ENCODE data around the gene PLA2G3. TPM values are rescaled to one million over a fixed set of nuclear protein-coding genes. Genes with fewer than 3 reads are reported as not detected.

PLA2G3 gene
- total and polyA plus RNA-seq, 2 of the 13 experiments (the other 11 are each of a cell fraction or from before 2014, with no cell fraction given), result 0.12 to 0.42 TPM

GRCh38 chr22:31139866-31140716, at the start of gene PLA2G3 (continued):
- TF ChIP-seq, protein P1, sequence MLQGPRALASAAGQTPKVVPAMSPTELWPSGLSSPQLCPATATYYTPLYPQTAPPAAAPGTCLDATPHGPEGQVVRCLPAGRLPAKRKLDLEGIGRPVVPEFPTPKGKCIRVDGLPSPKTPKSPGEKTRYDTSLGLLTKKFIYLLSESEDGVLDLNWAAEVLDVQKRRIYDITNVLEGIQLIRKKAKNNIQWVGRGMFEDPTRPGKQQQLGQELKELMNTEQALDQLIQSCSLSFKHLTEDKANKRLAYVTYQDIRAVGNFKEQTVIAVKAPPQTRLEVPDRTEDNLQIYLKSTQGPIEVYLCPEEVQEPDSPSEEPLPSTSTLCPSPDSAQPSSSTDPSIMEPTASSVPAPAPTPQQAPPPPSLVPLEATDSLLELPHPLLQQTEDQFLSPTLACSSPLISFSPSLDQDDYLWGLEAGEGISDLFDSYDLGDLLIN (CRISPR knock-in tag; IDR thresholded peaks at IDR 0.05; ENCODE audit: borderline replicate concordance), result no peak
- TF ChIP-seq NFYC (CRISPR knock-in tag; IDR thresholded peaks at IDR 0.05) (peak; percentile 38; the same call in 1 of the 2 replicates), ZNF552 (CRISPR knock-in tag; IDR thresholded peaks at IDR 0.05; ENCODE audit: borderline replicate concordance) (no peak), ZSCAN5A (CRISPR knock-in tag; IDR thresholded peaks at IDR 0.05; ENCODE audit: borderline replicate concordance) (no peak), EZH2 (conservative IDR thresholded peaks at IDR 0.05; ENCODE audit: low read depth, low read length) (no peak), ETV5 (CRISPR knock-in tag; IDR thresholded peaks at IDR 0.05; ENCODE audit: borderline replicate concordance) (0 out of 2 replicates have a peak, but pooled peaks have one; percentile 28), HNRNPH1 (optimal IDR thresholded peaks at IDR 0.05; ENCODE audit: low read depth, low read length) (no peak), ZNF256 (CRISPR knock-in tag; conservative IDR thresholded peaks at IDR 0.05) (no peak), CBX1 (IDR thresholded peaks at IDR 0.05; ENCODE audit: low read depth) (no peak), NONO (IDR thresholded peaks at IDR 0.05) (no peak), NONO (CRISPR knock-in tag; conservative IDR thresholded peaks at IDR 0.05) (no peak), ZKSCAN1 (IDR thresholded peaks at IDR 0.05; ENCODE audit: low read length) (no peak), RFXAP (CRISPR knock-in tag; IDR thresholded peaks at IDR 0.05; ENCODE audit: borderline replicate concordance) (0 out of 2 replicates have a peak, but pooled peaks have one; percentile 12), DMTF1 (CRISPR knock-in tag; IDR thresholded peaks at IDR 0.05) (no peak)
- TF ChIP-seq, protein P2, sequence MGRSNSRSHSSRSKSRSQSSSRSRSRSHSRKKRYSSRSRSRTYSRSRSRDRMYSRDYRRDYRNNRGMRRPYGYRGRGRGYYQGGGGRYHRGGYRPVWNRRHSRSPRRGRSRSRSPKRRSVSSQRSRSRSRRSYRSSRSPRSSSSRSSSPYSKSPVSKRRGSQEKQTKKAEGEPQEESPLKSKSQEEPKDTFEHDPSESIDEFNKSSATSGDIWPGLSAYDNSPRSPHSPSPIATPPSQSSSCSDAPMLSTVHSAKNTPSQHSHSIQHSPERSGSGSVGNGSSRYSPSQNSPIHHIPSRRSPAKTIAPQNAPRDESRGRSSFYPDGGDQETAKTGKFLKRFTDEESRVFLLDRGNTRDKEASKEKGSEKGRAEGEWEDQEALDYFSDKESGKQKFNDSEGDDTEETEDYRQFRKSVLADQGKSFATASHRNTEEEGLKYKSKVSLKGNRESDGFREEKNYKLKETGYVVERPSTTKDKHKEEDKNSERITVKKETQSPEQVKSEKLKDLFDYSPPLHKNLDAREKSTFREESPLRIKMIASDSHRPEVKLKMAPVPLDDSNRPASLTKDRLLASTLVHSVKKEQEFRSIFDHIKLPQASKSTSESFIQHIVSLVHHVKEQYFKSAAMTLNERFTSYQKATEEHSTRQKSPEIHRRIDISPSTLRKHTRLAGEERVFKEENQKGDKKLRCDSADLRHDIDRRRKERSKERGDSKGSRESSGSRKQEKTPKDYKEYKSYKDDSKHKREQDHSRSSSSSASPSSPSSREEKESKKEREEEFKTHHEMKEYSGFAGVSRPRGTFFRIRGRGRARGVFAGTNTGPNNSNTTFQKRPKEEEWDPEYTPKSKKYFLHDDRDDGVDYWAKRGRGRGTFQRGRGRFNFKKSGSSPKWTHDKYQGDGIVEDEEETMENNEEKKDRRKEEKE (IDR thresholded peaks at IDR 0.05), result no peak
- TF ChIP-seq, protein P3, sequence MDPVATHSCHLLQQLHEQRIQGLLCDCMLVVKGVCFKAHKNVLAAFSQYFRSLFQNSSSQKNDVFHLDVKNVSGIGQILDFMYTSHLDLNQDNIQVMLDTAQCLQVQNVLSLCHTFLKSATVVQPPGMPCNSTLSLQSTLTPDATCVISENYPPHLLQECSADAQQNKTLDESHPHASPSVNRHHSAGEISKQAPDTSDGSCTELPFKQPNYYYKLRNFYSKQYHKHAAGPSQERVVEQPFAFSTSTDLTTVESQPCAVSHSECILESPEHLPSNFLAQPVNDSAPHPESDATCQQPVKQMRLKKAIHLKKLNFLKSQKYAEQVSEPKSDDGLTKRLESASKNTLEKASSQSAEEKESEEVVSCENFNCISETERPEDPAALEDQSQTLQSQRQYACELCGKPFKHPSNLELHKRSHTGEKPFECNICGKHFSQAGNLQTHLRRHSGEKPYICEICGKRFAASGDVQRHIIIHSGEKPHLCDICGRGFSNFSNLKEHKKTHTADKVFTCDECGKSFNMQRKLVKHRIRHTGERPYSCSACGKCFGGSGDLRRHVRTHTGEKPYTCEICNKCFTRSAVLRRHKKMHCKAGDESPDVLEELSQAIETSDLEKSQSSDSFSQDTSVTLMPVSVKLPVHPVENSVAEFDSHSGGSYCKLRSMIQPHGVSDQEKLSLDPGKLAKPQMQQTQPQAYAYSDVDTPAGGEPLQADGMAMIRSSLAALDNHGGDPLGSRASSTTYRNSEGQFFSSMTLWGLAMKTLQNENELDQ (CRISPR knock-in tag; IDR thresholded peaks at IDR 0.05; ENCODE audit: borderline replicate concordance), result no peak
- TF ChIP-seq, protein P4, sequence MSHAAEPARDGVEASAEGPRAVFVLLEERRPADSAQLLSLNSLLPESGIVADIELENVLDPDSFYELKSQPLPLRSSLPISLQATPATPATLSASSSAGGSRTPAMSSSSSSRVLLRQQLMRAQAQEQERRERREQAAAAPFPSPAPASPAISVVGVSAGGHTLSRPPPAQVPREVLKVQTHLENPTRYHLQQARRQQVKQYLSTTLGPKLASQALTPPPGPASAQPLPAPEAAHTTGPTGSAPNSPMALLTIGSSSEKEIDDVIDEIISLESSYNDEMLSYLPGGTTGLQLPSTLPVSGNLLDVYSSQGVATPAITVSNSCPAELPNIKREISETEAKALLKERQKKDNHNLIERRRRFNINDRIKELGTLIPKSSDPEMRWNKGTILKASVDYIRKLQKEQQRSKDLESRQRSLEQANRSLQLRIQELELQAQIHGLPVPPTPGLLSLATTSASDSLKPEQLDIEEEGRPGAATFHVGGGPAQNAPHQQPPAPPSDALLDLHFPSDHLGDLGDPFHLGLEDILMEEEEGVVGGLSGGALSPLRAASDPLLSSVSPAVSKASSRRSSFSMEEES (CRISPR knock-in tag; IDR thresholded peaks at IDR 0.05), result no peak
